SHP77 treated with DMSO at 0.1 percent for 48 hours (cell line): ENCODE results near the gene PLA2G4D.

Experiments
- DNase-seq: peaks from one replicate; lab custom pipeline; 2025; lab: John Stamatoyannopoulos, UW

PLA2G4D gene

GRCh38 chr15:42018306-42019224 lies 75.8 kb downstream of the PLA2G4D start:
- no peak for DNase-seq
